ENCODE results near the gene TOM1L1.

TOM1L1 gene

DNA sequence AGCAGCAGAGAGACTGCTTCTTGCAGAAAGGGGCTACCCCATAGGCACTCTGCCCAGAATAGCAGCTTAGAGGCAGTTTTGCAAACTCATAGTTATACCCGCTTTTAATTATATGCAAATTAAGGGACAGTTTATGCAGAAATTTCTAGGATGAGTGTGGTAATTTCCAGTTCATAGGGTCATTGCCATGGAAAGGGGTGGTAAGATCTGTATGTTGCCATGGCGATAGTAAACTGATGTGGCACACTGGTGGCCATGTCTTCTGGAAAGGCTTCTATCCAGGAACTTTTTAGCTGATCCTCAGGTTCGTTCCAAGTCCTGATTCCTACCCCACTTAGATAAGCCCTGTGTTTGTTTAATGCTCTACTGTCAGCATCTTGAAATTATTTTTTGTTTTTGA lies 74.1 kb downstream of the TOM1L1 start:
- Histone ChIP-seq H3K4me3 (ENCODE audit: low read length) (no peak overlapping the region), H3K36me3 (replicated peaks; ENCODE audit: low read depth, low read length) (no peaks in the 10 kb centered on the region), H3K27me3 (ENCODE audit: low read depth, low read length) (no peaks in the 10 kb centered on the region), H3K4me1 (ENCODE audit: low read length) (peaks cover 4% of the 10 kb centered on the region), H3K9me3 (ENCODE audit: insufficient read depth, low read length) (no peaks in the 10 kb centered on the region), H4K20me1 (ENCODE audit: insufficient read depth, low read length) (no peaks in the 10 kb centered on the region), H2AFZ (ENCODE audit: low read depth, low read length) (no peak overlapping the region), H3K9ac (ENCODE audit: low read length) (no peak overlapping the region), H3K4me2 (ENCODE audit: low read length) (no peak overlapping the region), H3K27ac (ENCODE audit: low read length) (no peak overlapping the region), H3K79me2 (ENCODE audit: low read length) (peaks cover 17% of the 10 kb centered on the region)
- TF ChIP-seq EZH2phosphoT487 (IDR thresholded peaks at IDR 0.05; ENCODE audit: low read depth), result no peak
- TF ChIP-seq, protein P1, sequence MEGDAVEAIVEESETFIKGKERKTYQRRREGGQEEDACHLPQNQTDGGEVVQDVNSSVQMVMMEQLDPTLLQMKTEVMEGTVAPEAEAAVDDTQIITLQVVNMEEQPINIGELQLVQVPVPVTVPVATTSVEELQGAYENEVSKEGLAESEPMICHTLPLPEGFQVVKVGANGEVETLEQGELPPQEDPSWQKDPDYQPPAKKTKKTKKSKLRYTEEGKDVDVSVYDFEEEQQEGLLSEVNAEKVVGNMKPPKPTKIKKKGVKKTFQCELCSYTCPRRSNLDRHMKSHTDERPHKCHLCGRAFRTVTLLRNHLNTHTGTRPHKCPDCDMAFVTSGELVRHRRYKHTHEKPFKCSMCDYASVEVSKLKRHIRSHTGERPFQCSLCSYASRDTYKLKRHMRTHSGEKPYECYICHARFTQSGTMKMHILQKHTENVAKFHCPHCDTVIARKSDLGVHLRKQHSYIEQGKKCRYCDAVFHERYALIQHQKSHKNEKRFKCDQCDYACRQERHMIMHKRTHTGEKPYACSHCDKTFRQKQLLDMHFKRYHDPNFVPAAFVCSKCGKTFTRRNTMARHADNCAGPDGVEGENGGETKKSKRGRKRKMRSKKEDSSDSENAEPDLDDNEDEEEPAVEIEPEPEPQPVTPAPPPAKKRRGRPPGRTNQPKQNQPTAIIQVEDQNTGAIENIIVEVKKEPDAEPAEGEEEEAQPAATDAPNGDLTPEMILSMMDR (IDR thresholded peaks at IDR 0.05; ENCODE audit: low read depth, low read length), result no peak

DNA sequence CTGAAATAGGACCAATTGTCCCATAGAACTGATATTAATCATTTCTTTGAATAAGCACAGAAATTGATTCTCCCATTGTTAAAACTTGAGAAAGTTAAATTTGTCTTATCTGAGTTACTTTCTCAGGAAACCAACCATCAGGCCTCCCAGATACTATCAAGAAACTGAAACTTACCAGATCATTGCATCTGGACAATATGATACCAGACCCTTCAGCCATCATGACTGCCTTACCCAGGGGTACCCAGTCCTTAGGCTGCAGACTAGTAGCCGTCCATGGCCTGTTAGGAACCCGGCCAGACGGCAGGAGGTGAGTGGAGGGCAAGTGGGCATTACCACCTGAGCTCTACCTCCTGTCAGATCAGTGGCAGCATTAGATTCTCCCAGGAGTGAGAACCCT lies 75.7 kb downstream of the TOM1L1 start:
- H3K4me3 ChIP-seq (ENCODE audit: low read length), result no peak overlapping the region
- H3K27me3 ChIP-seq (ENCODE audit: low read depth, low read length), result no peaks in the 10 kb centered on the region
- no peak overlapping the region for H2AFZ ChIP-seq (ENCODE audit: low read depth, low read length)
- H3K9ac ChIP-seq (ENCODE audit: low read length), result no peak overlapping the region
- H3K79me2 ChIP-seq (ENCODE audit: low read length), result 0 out of 2 replicates have a peak, but pooled peaks cover 12% of the 10 kb centered on the region
- no peaks in the 10 kb centered on the region for H3K4me1 ChIP-seq (ENCODE audit: low read length)
- no peaks in the 10 kb centered on the region for H3K9me3 ChIP-seq (ENCODE audit: insufficient read depth, low read length)
- no peaks in the 10 kb centered on the region for H3K36me3 ChIP-seq (replicated peaks; ENCODE audit: low read depth, low read length)
- H3K4me2 ChIP-seq (ENCODE audit: low read length), result no peak overlapping the region
- no peak overlapping the region for H3K27ac ChIP-seq (ENCODE audit: low read length)
- no peak for TF ChIP-seq EZH2phosphoT487 (IDR thresholded peaks at IDR 0.05; ENCODE audit: low read depth)
- no peaks in the 10 kb centered on the region for H4K20me1 ChIP-seq (ENCODE audit: insufficient read depth, low read length)

DNA sequence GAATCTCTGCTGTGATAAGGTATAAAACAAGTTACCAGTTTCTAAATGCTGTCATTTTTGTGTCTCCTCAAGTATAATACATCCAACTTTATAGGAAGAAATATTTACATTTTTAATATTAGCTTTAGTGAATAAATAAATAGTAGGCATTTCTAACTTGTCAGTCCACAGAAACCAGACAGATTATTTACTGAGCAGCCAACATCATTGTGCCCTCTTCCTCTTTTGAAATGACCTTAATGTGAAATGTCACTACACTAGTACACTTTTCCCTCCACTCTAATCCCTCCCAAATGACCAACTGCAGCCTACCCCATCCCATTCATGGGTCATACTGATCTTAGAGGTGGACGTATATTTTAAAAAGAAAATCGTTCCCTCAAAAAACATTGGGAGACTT lies 77.1 kb downstream of the TOM1L1 start:
- no peak overlapping the region for H3K27ac ChIP-seq (ENCODE audit: low read length)
- H4K20me1 ChIP-seq (ENCODE audit: insufficient read depth, low read length), result no peaks in the 10 kb centered on the region
- H3K9me3 ChIP-seq (ENCODE audit: insufficient read depth, low read length), result no peaks in the 10 kb centered on the region
- H3K27me3 ChIP-seq (ENCODE audit: low read depth, low read length), result no peaks in the 10 kb centered on the region
- H3K4me3 ChIP-seq (ENCODE audit: low read length), result no peak overlapping the region
- no peak overlapping the region for H3K4me2 ChIP-seq (ENCODE audit: low read length)
- H3K79me2 ChIP-seq (ENCODE audit: low read length), result 0 out of 2 replicates have a peak, but pooled peaks cover 9% of the 10 kb centered on the region
- no peaks in the 10 kb centered on the region for H3K36me3 ChIP-seq (replicated peaks; ENCODE audit: low read depth, low read length)
- H3K9ac ChIP-seq (ENCODE audit: low read length), result no peak overlapping the region
- H2AFZ ChIP-seq (ENCODE audit: low read depth, low read length), result no peak overlapping the region
- no peak for TF ChIP-seq EZH2phosphoT487 (IDR thresholded peaks at IDR 0.05; ENCODE audit: low read depth)
- TF ChIP-seq, protein P1 (IDR thresholded peaks at IDR 0.05; ENCODE audit: low read depth, low read length), result no peak
- H3K4me1 ChIP-seq (ENCODE audit: low read length), result no peaks in the 10 kb centered on the region

DNA sequence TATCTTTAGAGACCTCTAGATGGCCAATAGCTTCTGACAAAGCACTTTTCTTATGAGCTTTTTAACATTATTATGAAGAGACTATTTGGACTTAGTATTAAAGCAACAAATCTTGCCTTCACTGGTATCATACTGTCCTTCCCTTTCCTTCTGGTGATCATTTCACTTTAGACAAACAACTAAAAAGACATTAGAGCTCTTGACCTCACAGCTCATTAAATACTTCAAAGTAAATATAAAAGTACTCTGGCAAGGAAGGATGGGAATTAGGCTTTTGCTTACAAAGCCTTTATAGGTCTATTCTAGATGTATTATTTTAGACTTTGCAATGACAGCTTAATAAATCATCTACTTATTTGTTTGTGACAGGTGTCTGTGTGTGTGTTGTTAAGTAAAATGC lies 79.0 kb downstream of the TOM1L1 start:
- Histone ChIP-seq H3K4me2 (ENCODE audit: low read length) (no peak overlapping the region), H3K9me3 (ENCODE audit: insufficient read depth, low read length) (no peaks in the 10 kb centered on the region), H2AFZ (ENCODE audit: low read depth, low read length) (no peak overlapping the region), H3K4me1 (ENCODE audit: low read length) (no peaks in the 10 kb centered on the region), H3K27me3 (ENCODE audit: low read depth, low read length) (no peaks in the 10 kb centered on the region), H3K36me3 (replicated peaks; ENCODE audit: low read depth, low read length) (no peaks in the 10 kb centered on the region), H3K27ac (ENCODE audit: low read length) (no peak overlapping the region), H3K79me2 (ENCODE audit: low read length) (0 out of 2 replicates have a peak, but pooled peaks cover 1% of the 10 kb centered on the region), H3K9ac (ENCODE audit: low read length) (no peak overlapping the region), H3K4me3 (ENCODE audit: low read length) (no peak overlapping the region), H4K20me1 (ENCODE audit: insufficient read depth, low read length) (no peaks in the 10 kb centered on the region)
- no peak for TF ChIP-seq EZH2phosphoT487 (IDR thresholded peaks at IDR 0.05; ENCODE audit: low read depth)
- TF ChIP-seq, protein P1 (IDR thresholded peaks at IDR 0.05; ENCODE audit: low read depth, low read length), result no peak

DNA sequence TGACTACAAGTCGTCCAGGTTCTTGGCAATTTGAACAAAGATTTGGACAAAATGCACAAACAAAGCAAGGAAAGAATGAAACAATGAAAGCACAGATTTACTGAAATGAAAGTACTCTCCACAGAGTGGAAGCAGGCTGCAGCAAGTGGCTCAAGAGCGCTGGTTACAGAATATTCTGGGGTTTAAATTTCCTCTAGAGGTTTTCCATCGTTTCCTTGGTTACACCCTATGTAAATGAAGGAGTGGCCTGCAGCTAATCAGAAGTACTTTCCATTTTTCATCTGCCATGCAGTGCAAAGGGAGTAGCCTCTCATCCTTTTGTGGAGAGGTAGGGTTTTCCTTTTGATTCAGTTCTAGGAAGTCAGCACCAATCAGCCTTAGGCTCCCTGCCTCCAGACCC lies 79.7 kb downstream of the TOM1L1 start:
- no peaks in the 10 kb centered on the region for H3K9me3 ChIP-seq (ENCODE audit: insufficient read depth, low read length)
- no peak overlapping the region for H3K9ac ChIP-seq (ENCODE audit: low read length)
- H3K36me3 ChIP-seq (replicated peaks; ENCODE audit: low read depth, low read length), result no peaks in the 10 kb centered on the region
- no peaks in the 10 kb centered on the region for H3K79me2 ChIP-seq (ENCODE audit: low read length)
- H2AFZ ChIP-seq (ENCODE audit: low read depth, low read length), result no peak overlapping the region
- TF ChIP-seq, protein P1 (IDR thresholded peaks at IDR 0.05; ENCODE audit: low read depth, low read length), result no peak
- no peak for TF ChIP-seq EZH2phosphoT487 (IDR thresholded peaks at IDR 0.05; ENCODE audit: low read depth)
- H3K27ac ChIP-seq (ENCODE audit: low read length), result no peak overlapping the region
- H4K20me1 ChIP-seq (ENCODE audit: insufficient read depth, low read length), result no peaks in the 10 kb centered on the region
- no peaks in the 10 kb centered on the region for H3K4me1 ChIP-seq (ENCODE audit: low read length)
- no peaks in the 10 kb centered on the region for H3K27me3 ChIP-seq (ENCODE audit: low read depth, low read length)
- no peak overlapping the region for H3K4me3 ChIP-seq (ENCODE audit: low read length)
- no peak overlapping the region for H3K4me2 ChIP-seq (ENCODE audit: low read length)
